ENCODE measurements around the gene FAH.
"Not testable (repeated sequence)": the region's sequence is repeated elsewhere in the genome, so short reads cannot be mapped to it uniquely, and the experiment has no call there.

FAH gene

DNA sequence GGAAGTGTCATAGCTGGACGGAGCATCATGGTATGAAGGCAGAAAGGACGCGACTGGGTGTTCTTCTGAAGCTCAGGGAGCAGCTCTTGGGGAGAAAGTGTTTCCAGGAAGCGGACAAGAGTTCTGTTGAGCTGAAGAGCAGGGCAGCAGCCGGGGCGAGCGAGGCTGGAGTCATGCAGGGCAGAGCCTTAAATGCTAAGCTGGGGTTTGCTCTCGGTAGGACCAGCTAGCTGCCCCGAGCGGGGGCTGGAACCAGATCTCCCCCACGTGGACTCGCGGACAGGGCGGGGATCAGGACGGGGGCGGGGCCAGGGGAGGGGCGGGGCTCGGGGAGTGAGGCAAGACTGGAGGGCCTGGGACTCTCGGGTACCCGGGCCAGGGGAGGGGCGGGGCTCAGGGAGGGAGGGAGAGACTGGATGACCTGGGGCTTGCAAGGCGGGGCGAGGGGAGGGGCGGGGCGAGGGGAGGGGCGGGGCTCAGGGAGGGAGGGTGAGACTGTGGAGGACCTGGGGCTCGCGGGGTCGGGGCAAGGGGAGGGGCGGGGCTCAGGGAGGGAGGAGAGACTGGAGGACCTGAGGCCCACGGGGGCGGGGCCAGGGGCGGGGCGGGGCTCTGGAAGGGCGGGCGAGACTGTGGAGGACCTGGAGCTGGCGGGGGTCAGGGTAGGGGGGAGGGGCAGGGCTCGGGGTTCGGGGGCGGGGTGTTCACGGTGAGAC, 461 bp upstream of the FAH start:
- DNase-seq, result peak; percentile 76 to 94 (median 89)

DNA sequence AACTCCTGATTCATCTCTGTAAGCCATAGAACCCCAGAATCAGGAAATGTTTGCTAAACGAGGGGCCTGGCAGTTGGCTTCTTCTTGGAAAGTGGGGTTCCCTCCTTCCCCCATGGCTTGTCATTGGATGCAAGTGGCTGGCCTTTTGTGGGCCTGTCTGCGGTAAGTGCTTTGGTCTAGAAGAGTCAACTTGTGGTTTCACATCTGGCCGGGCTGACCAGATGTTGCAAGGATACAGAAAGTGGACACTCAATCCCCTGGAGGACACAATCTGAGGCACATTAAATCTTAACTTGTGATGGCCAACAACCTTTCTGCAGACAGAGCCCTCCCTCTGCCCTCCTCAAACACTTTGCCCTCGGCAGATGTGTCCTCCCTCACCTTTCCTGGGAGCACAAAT, 1.1 kb downstream of the FAH start:
- DNase-seq, result no peak

DNA sequence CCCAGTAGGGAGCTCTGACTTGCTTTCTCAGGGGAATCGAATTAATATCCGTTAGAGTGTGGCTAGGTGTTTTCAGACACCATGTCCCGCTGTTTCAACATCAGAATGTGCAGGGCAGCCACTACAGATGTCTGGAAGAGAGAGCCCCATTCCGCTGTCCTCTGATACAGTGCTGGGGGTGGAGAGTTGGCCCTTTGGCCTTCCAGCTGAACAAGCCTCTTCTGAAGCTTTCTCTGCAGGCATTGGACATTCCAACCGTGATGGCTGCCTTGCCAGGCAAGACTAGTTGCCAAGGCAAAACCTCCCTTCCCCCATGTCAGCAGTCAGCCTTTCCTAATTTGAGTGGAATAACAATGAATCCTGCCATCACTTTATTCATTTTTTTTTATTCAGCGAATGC, 1.5 kb downstream of the FAH start:
- no peak for DNase-seq

DNA sequence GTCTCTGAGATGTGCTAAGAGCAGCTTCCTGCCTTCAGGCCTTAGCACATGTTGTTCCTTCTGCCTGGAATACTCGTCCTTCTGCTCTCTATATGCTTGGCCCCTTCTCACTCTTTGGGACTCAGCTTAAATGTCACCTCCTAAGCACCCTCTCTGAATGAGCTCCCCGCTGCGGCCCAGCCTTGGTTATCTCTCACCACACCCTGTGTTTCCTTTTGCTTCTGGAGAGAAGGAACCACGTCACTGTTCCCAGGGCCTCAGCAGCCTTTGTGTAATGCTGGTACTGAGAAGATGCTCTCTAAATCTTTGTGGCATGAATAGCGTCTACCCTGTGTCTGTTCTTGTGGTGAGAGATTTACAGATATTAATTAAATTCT, 2.2 kb downstream of the FAH start:
- DNase-seq, result no peak

DNA sequence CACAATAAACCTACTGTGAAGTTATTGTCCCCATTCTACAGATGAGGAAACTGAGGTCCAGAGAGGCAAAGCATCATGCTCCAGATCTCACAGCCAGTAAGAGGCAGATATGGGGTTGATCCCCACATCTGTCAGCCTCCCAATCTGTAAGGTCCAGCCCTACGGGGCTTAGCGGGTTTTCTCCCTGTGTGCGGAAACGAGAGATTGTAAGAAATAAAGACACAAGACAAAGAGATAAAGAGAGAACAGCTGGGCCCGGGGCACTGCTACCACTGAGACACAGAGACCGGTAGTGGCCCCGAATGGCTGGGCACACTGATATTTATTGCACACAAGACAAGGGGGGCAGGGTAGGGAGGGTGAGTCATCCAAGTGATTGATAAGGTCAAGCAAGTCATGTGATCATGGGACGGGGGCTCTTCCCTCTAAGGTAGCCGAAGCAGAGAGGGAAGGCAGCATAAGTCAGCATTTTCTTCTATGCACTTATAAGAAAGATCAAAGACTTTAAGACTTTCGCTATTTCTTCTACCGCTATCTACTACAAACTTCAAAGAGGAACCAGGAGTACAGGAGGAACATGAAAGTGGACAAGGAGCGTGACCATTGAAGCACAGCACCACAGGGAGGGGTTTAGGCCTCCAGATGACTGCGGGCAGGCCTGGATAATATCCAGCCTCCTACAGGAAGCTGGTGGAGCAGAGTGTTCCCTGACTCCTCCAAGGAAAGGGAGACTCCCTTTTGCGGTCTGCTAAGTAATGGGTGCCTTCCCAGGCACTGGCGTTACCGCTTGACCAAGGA, 2.8 kb downstream of the FAH start:
- not testable (repeated sequence) for DNase-seq

DNA sequence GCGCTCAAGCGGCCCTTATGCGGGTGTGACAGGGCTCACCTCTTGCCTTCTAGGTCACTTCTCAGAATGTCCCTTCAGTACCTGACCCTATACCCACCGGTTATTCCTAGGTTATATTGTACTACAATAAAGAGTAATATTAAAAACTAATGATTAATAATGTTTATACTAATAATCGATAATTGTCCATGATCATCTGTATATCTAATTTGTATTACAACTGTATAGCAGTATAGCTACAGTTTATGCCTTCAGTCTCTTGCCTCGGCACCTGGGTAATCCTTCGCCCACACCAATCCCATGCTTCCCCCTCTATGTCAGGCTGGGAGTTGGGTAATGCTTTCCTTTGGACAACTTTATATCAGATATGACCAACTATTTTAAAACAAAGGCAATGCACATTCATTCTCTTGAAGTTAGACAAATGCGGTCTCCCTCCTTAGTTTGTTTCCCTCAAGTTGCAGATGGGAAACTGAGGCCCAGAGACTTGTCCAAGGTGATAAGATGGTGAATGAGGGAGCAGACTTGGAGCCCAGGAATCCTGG, 3.4 kb downstream of the FAH start:
- no peak for DNase-seq

DNA sequence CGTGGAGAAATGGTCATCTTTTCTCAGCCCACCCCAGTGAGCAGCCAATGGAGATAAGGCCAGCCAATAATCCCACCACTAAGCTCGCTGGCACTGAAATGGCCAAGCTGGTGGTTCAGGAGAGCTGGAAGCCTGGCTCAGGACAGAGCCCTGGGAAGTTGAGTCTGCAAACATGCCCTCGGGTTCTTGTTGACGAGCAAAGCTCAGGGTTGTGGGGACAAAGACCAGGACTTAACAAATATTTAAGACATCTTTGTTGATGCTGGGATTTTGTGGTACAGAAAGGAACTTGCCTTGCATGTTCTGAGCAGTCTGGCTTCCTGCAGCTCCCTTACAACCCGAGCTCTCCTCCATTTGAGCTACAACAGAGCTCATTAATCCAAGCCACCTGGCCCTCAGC, 4.4 kb downstream of the FAH start:
- DNase-seq, result no peak

DNA sequence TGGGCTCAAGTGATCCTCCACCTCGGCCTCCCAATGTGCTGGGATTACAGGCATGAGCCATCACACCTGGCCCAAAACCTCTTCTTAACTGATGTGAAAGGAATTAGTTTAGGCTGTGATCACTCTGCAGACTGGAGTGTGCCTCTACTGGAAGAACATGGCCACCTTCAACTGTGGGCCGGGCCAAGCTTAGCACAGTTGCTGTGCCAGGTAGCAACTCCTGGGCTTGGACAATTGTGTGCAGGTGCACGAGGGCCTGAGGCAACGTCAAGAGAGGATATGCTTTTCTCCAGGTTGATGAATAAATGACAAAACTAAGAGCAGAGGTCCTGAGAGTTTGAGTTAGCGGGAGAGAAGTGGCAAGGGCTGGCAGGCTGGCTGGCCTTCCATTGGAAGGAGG, 6.5 kb downstream of the FAH start:
- DNase-seq, result no peak

DNA sequence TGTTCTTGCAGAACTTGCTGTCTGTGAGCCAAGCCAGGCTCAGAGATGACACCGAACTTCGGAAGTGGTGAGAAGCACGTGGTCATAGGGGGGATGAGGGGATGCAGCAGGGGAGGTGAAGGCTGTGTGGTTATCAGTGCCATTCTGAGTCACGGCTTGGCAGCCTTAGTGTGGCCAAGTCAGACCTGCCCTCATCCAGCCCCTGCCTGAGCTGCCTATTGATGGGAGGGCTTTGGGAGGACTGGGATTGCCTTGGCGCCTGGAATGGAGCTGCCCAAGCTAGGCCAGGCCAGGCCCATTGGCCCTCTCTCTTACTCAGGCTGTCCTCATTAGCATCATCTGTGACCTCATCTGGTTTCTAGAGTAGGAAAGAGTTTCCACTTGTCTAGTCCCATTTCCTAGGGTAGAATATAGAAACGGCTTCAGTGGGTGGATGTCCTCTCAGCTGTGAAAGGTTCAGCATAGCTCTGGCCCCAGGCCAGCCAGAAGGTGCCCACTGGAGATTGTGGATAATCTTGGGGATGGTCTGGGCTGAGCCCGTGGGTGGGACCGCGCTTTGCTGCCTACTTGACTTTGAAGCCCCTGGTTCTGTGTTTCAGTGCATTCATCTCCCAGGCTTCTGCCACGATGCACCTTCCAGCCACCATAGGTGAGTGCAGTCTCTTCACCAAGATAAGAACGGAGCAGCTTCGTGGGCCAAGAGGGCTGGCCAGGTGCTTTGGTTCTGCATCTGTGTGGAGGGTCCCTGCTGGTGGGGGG, 7.2 kb downstream of the FAH start:
- DNase-seq, result no peak

DNA sequence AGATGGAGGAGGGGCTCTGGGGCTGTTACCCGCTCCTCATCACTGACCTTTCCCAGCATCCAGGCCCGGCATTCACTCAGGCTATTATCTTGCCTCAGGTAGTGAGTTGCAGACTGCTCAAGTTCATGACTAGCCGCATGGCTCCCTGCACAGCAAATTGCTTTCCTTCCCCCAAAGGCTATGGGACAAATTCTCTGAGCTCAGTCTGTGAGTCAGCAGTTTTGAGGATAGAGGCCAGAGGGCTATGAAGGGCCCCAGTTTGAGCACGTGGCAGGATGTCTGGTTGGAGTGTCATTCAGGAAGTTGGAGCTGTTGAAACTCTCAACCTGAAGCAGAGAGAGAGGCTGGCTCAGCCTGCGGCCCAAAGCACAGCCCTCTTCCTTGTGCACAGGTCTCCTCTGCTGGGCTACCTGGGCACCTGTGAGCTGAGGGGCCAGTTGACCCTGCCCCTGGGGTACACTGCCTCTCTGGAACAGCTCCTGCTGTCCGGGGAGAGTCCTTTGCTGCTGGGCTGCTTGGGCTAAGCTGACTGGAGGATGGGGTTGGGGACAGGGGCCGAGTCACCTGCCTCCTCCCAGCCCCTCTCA, 7.9 kb downstream of the FAH start:
- DNase-seq, result no peak

DNA sequence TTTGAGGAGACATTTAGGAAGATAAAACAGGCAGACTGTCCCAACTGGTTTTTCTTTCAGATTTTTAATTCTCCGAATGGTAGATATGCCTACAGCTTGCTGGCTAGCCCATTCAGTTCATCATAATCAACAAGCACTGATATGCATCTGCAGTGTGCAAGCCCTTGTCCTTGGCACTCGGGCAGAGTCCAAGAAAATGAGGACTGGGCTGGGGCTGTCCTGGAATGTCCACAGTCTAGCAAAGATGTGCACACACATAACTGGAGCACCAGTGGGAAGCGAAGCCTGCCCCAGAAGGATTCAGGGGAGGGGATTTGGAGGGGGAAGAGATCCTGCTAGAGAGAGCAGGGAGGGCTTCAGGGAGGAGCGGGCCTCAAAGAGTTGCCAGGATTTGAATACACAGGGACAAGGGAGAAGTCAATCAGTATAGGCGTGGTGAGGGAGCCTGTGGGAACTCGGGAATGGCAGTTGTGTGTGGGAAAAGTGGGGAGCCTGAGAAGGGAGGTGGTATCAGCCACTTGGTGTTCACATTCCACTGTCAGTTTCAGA, 8.7 kb downstream of the FAH start:
- no peak for DNase-seq

DNA sequence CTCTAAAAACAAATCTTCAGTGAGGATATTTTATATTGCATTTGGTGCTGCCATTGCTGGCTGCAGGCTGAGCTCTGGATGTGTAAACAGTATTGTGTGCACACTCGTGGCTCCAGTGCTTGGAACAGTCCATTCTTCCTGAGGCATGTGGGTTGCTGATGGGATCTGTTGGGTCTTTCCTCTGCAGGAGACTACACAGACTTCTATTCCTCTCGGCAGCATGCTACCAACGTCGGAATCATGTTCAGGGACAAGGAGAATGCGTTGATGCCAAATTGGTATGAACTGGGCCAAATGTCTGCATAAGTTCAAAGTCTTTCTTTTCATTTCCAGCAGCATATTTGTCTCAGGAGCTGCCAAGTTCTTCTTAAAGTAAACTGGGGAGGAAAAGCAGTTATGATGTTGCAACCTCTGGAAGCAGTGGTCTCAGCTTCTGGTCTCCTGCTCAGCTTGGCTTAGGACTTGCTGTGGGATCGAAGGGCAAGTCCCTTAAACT, 9.3 kb downstream of the FAH start:
- no peak for DNase-seq

DNA sequence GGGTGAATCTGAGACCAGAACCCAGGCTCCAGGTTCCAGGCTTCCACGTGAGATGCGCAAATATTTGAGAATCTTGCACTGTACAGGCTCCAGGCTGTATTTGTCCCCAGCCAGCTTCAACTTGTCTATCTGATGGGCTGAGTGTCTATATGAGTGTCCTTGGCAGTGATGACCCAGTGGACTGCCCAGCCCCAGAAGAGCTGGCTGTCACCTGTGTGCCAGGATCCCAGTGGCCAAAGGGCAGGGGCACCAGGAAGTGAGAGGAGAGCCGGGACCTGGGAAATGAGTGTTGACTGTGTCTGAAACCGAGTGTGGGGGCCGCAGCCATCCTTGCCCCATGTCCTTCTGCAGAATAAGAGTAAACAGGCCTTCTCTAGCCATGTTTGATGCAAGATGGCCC, 10.4 kb downstream of the FAH start:
- no peak for DNase-seq

DNA sequence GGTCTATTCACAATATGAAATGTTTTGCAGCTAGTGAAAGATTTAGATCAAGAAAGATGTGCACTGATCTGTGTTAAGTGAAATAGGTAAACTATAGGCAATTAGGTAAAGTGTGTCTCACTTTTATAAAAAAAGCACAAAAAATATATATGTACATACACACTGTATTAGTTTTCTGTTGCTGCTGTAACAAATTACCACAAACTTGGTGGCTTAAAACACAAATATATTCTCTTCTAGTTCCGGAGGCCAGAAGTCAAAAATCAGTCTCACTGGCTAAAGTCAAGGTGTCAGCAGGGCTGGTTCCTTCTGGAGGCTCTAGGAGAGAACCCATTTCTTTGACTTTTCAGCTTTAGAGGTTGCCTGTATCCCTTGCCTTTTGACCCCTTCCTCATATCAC, 11.1 kb downstream of the FAH start:
- no peak for DNase-seq

DNA sequence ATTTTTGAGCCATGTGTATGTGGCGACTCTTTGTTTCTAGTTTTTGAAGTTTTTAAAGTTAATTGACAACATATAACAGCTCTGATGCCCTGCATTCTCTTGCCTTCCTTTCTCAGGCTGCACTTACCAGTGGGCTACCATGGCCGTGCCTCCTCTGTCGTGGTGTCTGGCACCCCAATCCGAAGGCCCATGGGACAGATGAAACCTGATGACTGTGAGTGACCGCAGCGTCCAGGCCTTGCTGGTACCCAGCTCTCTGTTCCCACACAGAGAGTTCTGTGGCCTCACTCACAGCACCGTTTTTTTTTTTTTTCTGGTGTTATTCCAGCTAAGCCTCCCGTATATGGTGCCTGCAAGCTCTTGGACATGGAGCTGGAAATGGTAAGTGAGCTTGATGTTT, 15.1 kb downstream of the FAH start:
- no peak for DNase-seq

DNA sequence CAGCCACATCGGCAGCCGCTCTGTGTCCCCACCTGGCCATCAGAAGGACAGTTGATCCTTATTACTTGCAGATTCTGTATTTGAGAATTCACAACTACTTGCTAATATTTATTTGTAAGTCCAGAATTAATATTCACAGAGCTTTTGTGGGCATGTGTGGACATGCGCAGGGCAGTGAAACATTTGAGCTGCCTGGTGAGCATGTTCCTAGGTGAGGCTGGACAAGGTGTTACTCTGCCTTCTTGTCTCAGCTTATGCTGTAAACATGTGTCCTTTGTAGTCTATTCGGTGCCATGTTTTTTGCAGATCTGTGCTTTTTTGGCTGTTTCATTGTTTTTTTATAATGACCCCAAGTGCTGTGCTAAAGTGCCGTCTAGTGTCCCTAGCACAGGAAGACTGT, 15.6 kb downstream of the FAH start:
- DNase-seq, result no peak

DNA sequence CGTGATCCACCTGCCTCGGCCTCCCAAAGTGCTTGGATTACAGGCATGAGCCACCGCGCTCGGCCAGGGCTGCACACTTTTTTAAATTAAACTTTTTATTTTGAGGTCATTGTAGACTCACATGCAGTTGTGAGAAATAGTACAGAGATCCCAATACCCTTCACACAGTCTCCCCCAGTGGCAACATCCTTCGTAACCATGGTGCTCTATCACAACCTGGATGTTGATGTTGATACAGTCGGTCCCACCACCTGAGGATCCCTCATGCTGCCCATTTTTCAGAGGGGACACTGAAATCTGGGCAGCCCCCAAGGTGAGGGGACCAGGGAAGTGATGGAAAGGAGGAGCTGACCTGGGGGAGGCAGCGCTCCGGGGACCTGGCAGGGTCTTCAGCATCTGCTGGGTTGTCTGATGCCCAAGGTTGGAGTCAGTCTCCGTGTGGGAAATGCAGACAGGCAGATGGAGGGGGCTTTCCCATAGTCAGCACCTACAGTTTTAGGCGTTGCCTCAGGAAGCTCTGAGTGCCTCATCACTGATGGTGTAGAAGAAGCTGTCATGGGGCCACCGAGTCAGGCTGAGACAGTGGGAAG, 17.1 kb downstream of the FAH start:
- DNase-seq, result no peak

DNA sequence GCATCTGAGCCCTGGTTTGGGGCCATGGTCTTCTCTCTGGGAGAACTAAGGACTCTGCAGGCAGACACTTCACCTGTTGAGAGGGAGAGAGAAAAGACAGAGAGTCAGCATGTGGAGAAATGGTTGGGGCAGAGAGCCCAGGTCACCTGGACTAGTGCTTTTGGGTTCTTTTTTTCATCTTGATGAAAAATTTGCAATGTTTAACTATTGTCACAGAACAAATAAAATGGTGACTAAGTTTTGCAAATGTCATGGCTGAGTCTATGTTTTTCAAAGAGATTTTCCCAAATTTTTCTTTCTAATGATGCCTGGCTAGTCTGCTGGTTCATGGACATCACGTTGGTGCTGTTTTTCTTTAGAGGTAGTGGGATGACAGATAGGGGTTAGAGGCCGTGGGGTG, 17.8 kb downstream of the FAH start:
- DNase-seq, result no peak

DNA sequence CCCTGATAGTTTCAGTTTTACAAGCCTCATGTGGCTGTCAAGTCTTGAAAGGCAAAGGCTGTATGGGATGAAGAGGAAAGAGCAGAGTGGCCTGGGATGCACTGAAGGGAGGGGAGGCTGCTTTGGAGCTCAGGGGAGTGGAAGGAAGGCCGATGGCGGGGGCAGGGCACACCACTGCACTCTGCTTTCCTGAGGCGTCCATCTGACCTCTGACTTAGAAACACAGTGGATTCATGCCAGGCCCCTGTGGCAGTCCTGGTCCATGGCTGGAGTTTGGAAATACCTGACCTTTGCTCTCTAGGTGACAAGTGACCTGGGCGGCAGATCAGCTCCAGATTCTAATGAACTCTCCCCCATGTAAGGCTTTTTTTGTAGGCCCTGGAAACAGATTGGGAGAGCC, 19.0 kb downstream of the FAH start:
- DNase-seq, result no peak

DNA sequence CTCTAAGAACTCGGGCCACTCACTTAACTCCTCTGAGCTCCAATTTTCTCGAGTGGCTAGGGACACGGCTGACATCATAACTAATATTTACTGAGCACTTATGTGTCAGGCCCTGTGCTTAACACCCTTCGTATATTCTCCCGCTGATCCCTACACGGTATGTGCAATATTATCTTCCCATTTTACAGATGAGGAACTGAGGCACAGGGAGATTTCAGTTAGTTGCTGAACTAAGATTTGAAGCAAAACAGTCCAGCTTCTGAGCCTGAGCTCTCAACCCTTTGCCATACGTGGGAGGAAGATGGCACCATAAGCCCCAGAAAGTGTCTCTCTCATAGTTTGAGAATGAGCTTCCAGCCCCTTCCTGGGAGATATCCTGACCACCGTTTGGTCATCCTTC, 19.6 kb downstream of the FAH start:
- DNase-seq, result no peak

DNA sequence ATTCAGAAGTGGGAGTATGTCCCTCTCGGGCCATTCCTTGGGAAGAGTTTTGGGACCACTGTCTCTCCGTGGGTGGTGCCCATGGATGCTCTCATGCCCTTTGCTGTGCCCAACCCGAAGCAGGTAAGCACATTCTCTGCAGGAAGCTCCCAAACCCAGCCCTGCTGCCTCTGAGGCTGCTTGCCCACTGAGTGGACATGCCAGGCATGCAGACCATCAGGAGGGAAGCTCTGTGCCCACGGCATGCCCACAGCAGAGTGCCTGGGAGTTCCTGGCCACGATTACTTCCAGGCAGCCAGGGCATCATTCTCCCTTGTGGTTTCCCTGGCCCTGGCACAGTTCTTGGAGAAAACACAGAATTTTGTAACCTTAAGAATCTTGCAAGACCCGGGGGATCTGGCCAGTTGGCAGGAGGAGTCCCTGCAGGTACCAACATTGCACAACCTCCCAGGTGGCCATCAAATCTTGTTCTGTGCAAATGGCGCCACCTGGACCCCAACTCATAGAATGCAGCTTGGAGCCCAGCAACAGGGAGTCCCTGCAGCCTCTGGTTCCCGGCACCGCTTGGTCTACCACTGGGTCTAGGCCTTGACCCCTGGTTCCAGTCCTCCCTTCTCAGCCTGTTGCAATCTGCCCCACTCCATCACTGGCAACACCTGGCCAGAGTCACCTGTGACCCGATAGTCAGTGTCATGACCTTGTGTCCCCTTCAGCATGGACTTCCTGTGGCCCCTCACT, 20.4 kb downstream of the FAH start:
- peak; percentile 37 to 58 (median 44) for DNase-seq

All from activated CD4-positive, CD25-positive, alpha-beta regulatory T cell (primary cell).